T-helper 1 cell treated with Interleukin-12 subunit alpha and Interleukin-12 subunit beta and Interleukin-4 antibody, amounts not matched to agents 30 μg/mL and 1 μg/mL, for 36 hours (primary cell): ENCODE data around the gene UBE2E2.
"Not testable (repeated sequence)": the region's sequence is repeated elsewhere in the genome, so short reads cannot be mapped to it uniquely, and the experiment has no call there.

Experiments used
- H3K27ac Mint-ChIP-seq: one replicate; pipeline ENCODE4 v1.8.0; 2021; ENCODE audit warnings: mild to moderate bottlenecking, mixed read lengths
- H3K27me3 Mint-ChIP-seq: one replicate; pipeline ENCODE4 v1.8.0; 2021; ENCODE audit warnings: low read depth, mixed read lengths
- H3K36me3 Mint-ChIP-seq: one replicate; pipeline ENCODE4 v1.8.0; 2021; ENCODE audit warnings: low read depth, mixed read lengths
- H3K4me1 Mint-ChIP-seq: one replicate; pipeline ENCODE4 v1.8.0; 2021; ENCODE audit warnings: low read depth, mixed read lengths
- H3K4me3 Mint-ChIP-seq: one replicate; pipeline ENCODE4 v1.8.0; 2021; ENCODE audit warnings: mild to moderate bottlenecking, moderate library complexity, mixed read lengths
- H3K9me3 Mint-ChIP-seq: one replicate; pipeline ENCODE4 v1.8.0; 2021; ENCODE audit warnings: mixed read lengths

UBE2E2 gene

DNA sequence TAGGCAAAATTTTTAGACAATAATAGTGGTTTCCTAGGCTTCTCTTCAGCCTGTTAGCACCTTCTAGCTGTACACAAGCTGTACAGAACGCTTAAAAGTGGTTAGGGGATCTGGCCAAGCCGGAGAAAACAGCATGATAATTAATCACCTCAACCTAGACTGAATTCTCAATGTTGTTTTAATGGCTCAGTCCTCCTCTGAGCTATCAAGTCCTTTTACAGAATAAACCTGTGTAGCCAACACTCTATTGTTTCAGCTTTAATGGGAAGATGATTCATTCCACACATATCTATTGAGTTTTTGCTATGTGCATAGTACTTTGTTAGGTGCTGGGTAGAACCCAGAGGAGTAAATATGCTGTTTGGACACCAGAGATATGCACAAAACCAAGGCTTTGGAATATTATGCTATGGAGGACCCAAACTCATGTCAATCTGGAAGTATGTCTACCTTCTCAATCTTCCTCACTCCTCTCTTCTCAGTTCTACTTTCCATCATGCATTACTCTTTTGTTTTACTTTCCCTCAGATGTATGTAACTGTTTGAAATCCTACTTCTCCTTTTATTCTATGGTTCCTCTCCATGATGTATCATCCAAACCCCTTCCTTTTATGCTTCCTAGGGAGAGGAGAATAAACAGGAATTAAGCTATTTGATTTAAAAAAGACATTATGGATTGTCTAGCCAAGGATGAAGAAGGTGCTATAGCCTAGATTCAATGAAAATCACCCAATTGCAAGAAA lies 27.6 kb upstream of the UBE2E2 start:
- no peaks in the 10 kb centered on the region for H3K9me3 Mint-ChIP-seq
- no peaks in the 10 kb centered on the region for H3K36me3 Mint-ChIP-seq

DNA sequence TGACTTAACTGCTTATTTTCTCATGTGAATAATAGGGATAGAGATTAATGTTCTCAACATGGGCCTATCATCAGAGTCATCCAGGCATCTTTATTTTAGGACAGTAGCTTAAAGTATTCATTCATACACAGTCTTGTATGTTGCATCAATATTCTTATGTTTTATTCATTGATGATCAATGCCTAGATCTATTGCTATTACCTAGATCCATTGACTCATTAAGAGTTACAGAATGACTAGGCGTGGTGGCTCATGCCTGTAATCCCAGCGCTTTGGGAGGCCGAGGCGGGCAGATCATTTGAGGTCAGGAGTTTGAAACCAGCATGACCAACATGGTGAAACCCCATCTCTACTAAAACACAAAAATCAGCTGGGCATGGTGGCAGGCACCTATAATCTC lies 26.3 kb upstream of the UBE2E2 start:
- H3K36me3 Mint-ChIP-seq, H3K27ac Mint-ChIP-seq, H3K27me3 Mint-ChIP-seq, H3K4me3 Mint-ChIP-seq, H3K4me1 Mint-ChIP-seq, H3K9me3 Mint-ChIP-seq: not testable (repeated sequence)

More for the DNA sequence above, 27.6 kb upstream of the UBE2E2 start:
- no peaks in the 10 kb centered on the region for H3K4me1 Mint-ChIP-seq
- no peaks in the 10 kb centered on the region for H3K27me3 Mint-ChIP-seq
- H3K4me3 Mint-ChIP-seq, result no peak overlapping the region
- no peak overlapping the region for H3K27ac Mint-ChIP-seq

DNA sequence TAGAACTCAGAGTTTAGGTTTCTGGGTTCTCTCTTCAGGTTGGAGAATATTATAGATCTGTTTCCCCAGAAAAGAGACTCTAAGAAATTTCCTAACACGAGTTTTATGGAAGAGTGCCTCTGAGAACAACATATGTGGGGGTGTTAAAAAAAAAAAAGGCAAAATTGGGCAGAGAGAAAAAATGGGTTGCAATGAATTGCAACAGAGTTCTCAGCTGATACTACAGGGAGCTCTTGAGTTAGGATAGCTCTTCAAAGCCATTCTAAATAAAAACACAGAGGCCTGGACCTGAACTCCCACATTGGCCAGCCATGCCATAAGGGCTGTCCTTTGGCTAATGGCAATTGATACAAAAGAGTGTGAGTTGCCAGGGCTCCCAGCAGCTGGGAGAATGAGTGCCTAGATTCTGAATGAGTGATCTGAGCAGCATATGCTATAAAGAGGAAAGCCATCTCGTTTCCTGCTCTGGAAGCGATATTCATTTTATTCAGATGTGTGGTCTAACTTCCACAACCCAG lies 20.1 kb upstream of the UBE2E2 start:
- Mint-ChIP-seq H3K36me3 (no peaks in the 10 kb centered on the region), H3K27me3 (no peaks in the 10 kb centered on the region), H3K27ac (no peak overlapping the region), H3K4me1 (no peaks in the 10 kb centered on the region), H3K9me3 (no peaks in the 10 kb centered on the region), H3K4me3 (no peak overlapping the region)

GRCh38 chr3:23183731-23184130 lies 19.4 kb upstream of the UBE2E2 start:
- Mint-ChIP-seq H3K36me3 (no peaks in the 10 kb centered on the region), H3K9me3 (no peaks in the 10 kb centered on the region), H3K4me1 (no peaks in the 10 kb centered on the region), H3K27ac (no peak overlapping the region), H3K4me3 (no peak overlapping the region), H3K27me3 (no peaks in the 10 kb centered on the region)

GRCh38 chr3:23185861-23186260 lies 17.3 kb upstream of the UBE2E2 start:
- Mint-ChIP-seq H3K9me3 (no peaks in the 10 kb centered on the region), H3K27me3 (no peaks in the 10 kb centered on the region), H3K4me3 (no peak overlapping the region), H3K36me3 (no peaks in the 10 kb centered on the region), H3K27ac (no peak overlapping the region), H3K4me1 (no peaks in the 10 kb centered on the region)

GRCh38 chr3:23189187-23189586 lies 13.9 kb upstream of the UBE2E2 start:
- H3K4me1 Mint-ChIP-seq, result no peaks in the 10 kb centered on the region
- H3K36me3 Mint-ChIP-seq, result no peaks in the 10 kb centered on the region
- no peak overlapping the region for H3K27ac Mint-ChIP-seq
- H3K4me3 Mint-ChIP-seq, result no peak overlapping the region
- H3K9me3 Mint-ChIP-seq, result no peaks in the 10 kb centered on the region
- H3K27me3 Mint-ChIP-seq, result no peaks in the 10 kb centered on the region

DNA sequence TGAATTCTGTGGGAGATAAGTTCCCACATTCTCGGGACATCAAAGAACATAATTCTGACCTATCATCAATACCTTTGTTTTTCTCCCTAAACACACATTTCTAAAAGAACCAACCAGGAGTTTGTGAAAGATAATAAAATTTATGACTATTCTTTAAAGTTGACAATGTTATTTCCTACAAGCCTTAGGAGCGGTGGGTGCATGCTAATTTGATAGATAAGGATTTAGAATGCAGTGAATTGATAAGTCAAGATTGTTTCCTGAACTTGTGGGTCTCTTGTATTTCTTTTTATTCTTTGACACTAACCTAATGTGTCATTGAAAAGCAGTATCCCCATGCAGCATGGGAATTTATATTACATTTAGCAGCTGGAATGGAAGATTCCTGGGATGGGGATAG lies 10.3 kb upstream of the UBE2E2 start:
- no peaks in the 10 kb centered on the region for H3K9me3 Mint-ChIP-seq
- H3K36me3 Mint-ChIP-seq, result no peaks in the 10 kb centered on the region
- H3K27me3 Mint-ChIP-seq, result peaks cover 6% of the 10 kb centered on the region
- H3K27ac Mint-ChIP-seq, result no peak overlapping the region
- no peak overlapping the region for H3K4me3 Mint-ChIP-seq
- no peaks in the 10 kb centered on the region for H3K4me1 Mint-ChIP-seq

DNA sequence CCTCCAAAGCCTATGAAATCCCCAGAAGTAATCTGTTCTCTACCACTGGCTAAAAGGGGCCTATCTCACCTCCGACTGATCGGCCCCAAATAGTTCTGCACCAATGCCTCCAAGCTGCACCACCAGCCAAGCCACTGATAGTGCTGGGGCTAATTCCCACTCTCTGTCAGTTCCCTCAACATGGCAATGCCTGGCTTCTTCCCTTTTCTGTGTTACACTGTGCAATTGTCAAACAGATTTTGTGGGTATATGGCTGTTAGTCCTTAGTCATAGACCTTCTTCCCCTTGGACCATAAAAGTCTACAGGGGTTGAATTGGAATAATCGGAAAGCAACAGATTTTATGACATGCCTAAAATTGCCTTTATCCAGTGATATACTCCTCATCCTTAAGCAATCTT lies 9.3 kb upstream of the UBE2E2 start:
- Mint-ChIP-seq H3K27ac (no peak overlapping the region), H3K9me3 (no peaks in the 10 kb centered on the region), H3K27me3 (peaks cover 6% of the 10 kb centered on the region), H3K36me3 (no peaks in the 10 kb centered on the region), H3K4me3 (no peak overlapping the region), H3K4me1 (no peaks in the 10 kb centered on the region)

DNA sequence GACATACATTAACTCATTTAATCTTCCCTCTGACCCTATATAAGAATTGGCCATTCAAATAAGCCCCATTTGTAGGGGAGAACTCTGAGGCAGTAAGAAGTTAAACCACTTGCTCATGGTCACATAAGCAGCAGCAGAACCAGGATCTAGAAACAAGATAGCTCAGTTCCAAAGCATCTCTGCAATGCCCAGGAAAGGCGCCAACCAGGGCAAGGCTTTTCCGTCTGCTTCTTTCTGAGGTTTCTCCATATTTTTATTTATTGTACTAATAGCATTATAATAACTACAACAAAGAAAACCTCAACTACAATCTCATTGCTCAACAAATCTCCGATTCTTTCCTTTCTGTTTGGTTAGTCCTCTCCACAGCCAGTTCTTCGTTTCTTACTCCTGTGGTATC lies 4.3 kb upstream of the UBE2E2 start:
- no peak overlapping the region for H3K27ac Mint-ChIP-seq

DNA sequence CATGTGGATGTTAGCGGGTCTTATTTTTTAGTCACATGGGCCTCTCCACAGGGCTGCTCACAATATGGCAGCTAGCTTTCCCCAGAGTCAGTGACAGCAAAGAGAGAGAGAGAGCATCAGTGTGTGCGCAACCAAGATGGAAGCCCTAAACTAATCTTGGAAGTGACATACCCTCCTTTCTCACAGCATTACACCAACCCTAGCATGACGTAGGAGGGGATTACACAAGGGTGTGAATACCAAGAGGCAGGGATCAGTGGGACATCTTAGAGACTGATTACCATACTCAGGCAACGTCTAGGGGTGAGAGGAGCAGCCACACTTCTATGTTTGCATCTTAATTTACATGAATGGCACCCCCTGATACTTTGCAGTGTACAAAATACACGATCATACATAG lies 3.5 kb upstream of the UBE2E2 start:
- H3K27ac Mint-ChIP-seq, result no peak overlapping the region
- H3K4me3 Mint-ChIP-seq, result no peak overlapping the region
- H3K36me3 Mint-ChIP-seq, result no peaks in the 10 kb centered on the region
- H3K4me1 Mint-ChIP-seq, result peaks cover 11% of the 10 kb centered on the region
- peaks cover 46% of the 10 kb centered on the region for H3K27me3 Mint-ChIP-seq
- no peaks in the 10 kb centered on the region for H3K9me3 Mint-ChIP-seq

More for the DNA sequence above, 4.3 kb upstream of the UBE2E2 start:
- H3K9me3 Mint-ChIP-seq, result no peaks in the 10 kb centered on the region
- no peak overlapping the region for H3K4me3 Mint-ChIP-seq
- peaks cover 6% of the 10 kb centered on the region for H3K4me1 Mint-ChIP-seq
- peaks cover 39% of the 10 kb centered on the region for H3K27me3 Mint-ChIP-seq
- no peaks in the 10 kb centered on the region for H3K36me3 Mint-ChIP-seq

- peak overlapping the region; percentile 41 for H3K4me3 Mint-ChIP-seq
- no peak overlapping the region for H3K27ac Mint-ChIP-seq
- no peaks in the 10 kb centered on the region for H3K9me3 Mint-ChIP-seq
- H3K27me3 Mint-ChIP-seq, result peaks cover 49% of the 10 kb centered on the region
- peaks cover 11% of the 10 kb centered on the region for H3K4me1 Mint-ChIP-seq
- no peaks in the 10 kb centered on the region for H3K36me3 Mint-ChIP-seq
These were observed 1.8 kb upstream of the UBE2E2 start for GRCh38 chr3:23201154-23201838.

- H3K9me3 Mint-ChIP-seq, result no peaks in the 10 kb centered on the region
- no peaks in the 10 kb centered on the region for H3K36me3 Mint-ChIP-seq
- H3K4me3 Mint-ChIP-seq, result peak overlapping the region; percentile 68
- no peak overlapping the region for H3K27ac Mint-ChIP-seq
- H3K27me3 Mint-ChIP-seq, result peaks cover 51% of the 10 kb centered on the region
- H3K4me1 Mint-ChIP-seq, result peaks cover 11% of the 10 kb centered on the region
These were observed 765 bp upstream of the UBE2E2 start for GRCh38 chr3:23202203-23202920.

- H3K4me3 Mint-ChIP-seq, result peak overlapping the region; percentile 90
- no peaks in the 10 kb centered on the region for H3K9me3 Mint-ChIP-seq
- H3K27ac Mint-ChIP-seq, result peak overlapping the region; percentile 67
These were observed 692 bp downstream of the UBE2E2 start for GRCh38 chr3:23203708-23204330.

DNA sequence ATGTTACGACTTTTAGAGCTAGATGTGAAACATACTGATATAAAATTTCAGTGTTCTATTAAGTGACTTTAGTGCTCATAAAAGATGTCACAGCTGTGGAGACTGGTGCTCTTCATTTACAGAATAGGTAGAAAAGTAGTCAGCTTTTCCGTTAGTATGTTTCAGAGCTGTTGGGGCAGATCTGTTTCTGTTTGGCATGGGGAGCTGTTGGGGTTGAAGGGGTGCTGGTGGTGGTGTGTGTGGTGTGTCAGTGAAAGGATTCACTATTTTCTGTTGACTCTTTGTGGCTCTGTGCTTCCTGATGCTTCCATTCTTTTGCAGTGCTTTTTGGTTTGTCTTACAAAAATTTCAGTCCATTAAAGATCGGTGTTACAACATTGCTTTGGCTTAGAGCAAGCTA lies 3.2 kb downstream of the UBE2E2 start:
- H3K9me3 Mint-ChIP-seq, result no peaks in the 10 kb centered on the region
- peaks cover 11% of the 10 kb centered on the region for H3K4me1 Mint-ChIP-seq
- H3K27me3 Mint-ChIP-seq, result peaks cover 35% of the 10 kb centered on the region
- no peaks in the 10 kb centered on the region for H3K36me3 Mint-ChIP-seq
- H3K27ac Mint-ChIP-seq, result no peak overlapping the region
- H3K4me3 Mint-ChIP-seq, result no peak overlapping the region

More at GRCh38 chr3:23203708-23204330, 692 bp downstream of the UBE2E2 start:
- Mint-ChIP-seq H3K4me1 (peaks cover 11% of the 10 kb centered on the region), H3K36me3 (no peaks in the 10 kb centered on the region), H3K27me3 (peaks cover 51% of the 10 kb centered on the region)
